Stomach (tissue), 9 donors: Measurements from ENCODE around the gene C9orf40. TPM values are rescaled to one million over a fixed set of nuclear protein-coding genes. Genes with fewer than 3 reads are reported as not detected.

Source experiments
- DNase-seq, 2 donors: peaks; one replicate each; pipeline versions ENCODE4 v3.0.0 to v3.0.0-alpha.2; 2013 to 2019
- H3K27ac ChIP-seq, 5 donors: fragments of 200-600 bp in 4 of 5; sonication (generic) in 4 of 5; one replicate each; pipeline ENCODE4 v1.5.1; 2013 to 2019; ENCODE audit warnings: mild to moderate bottlenecking in 1 of 5, moderate library complexity in 1 of 5
- H3K27me3 ChIP-seq, 3 donors: fragments of 200-600 bp; sonication (generic); one replicate each; pipeline ENCODE4 v1.5.1; 2017 to 2019; ENCODE audit warnings: mixed run types in 1 of 3
- H3K36me3 ChIP-seq, 4 donors: fragments of 200-600 bp; sonication (generic); 1 replicate in 3 of 4; 2 replicates in 1 of 4; pipeline ENCODE4 v1.5.1; 2016 to 2019
- H3K4me1 ChIP-seq, 4 donors: fragments of 200-600 bp; sonication (generic); one replicate each; pipeline ENCODE4 v1.5.1; 2016 to 2019
- H3K4me3 ChIP-seq, 4 donors: fragments of 200-600 bp; sonication (generic) in 3 of 4; one replicate each; pipeline ENCODE4 v1.5.1; 2016 to 2019; ENCODE audit warnings: mild to moderate bottlenecking in 1 of 4
- H3K9me3 ChIP-seq, 4 donors: fragments of 200-600 bp; sonication (generic); one replicate each; pipeline ENCODE4 v1.5.1; 2016 to 2019
- EP300 ChIP-seq: sonication (generic); formaldehyde crosslinking; IDR thresholded peaks from one replicate; pipeline ENCODE4 v1.6.1; 2017; ENCODE audit warnings: antibody characterized with exemption
- POLR2A ChIP-seq, 4 donors: fragments of 450-650 bp; IDR thresholded peaks; one replicate each; pipeline ENCODE4 v1.6.1; 2016; ENCODE audit warnings: antibody characterized with exemption in 4 of 4, control low read depth in 2 of 4, mild to moderate bottlenecking in 1 of 4, moderate library complexity in 1 of 4
- POLR2AphosphoS5 ChIP-seq, 3 donors: sonication (generic); formaldehyde crosslinking; IDR thresholded peaks; one replicate each; pipeline ENCODE4 v1.6.1; 2016; ENCODE audit warnings: antibody characterized with exemption in 3 of 3
- WGBS, 5 donors: extraction: QIAGEN DNeasy Blood & Tissue Kit in 3 of 5; methylation state at CpG; one replicate each; pipeline versions ENCODE4 v1.1.5 to v1.1.7; 2013 to 2018; 5-methylcytosine and 5-hydroxymethylcytosine counted together
- intact Hi-C: fragments of 100-400 bp; cut with DNase I; formaldehyde crosslinking; loops from one replicate; pipeline ENCODE4 v1.15.1; 2023; ENCODE audit warnings: low total_unique reads
- polyA plus RNA-seq, 3 donors: library from polyadenylated mRNA; stranded (reverse); fragments of 200-250 nt; gene quantifications; one replicate each; pipeline ENCODE4 v1.2.3, GENCODE V29; 2013
- total RNA-seq, 5 donors: library from RNA; depleted of rRNA; stranded (reverse); fragments of >200 nt; gene quantifications; one replicate each; pipeline versions ENCODE4 v1.1.0 to v1.2.3, GENCODE V29; 2014 to 2016
- TF ChIP-seq, protein P1 (sequence below), 7 experiments: fragments of 450-650 bp in 4 of 7; fragments of 200-600 bp in 3 of 7; sonication (generic) in 3 of 7; IDR thresholded peaks; one replicate each; pipeline ENCODE4 v1.5.1; 2016 to 2019; ENCODE audit warnings: antibody characterized with exemption in 7 of 7, control low read depth in 2 of 7, mild to moderate bottlenecking in 1 of 7
- donor health status: healthy with polysubstance abuse.
- donor health status: Bipolar disorder and iron deficiency.
- donor health status: healthy.

Gene C9orf40
- total and polyA plus RNA-seq, 8 donors, result 1.4 to 3.3 (median 2.2) TPM; not detected in 3

GRCh38 chr9:74961496-74961895, 8.8 kb upstream of the C9orf40 start:
- no peaks in the 10 kb centered on the region for H3K27me3 ChIP-seq
- H3K36me3 ChIP-seq, result peaks cover 0 to 13% (median 3%) of the 10 kb centered on the region in 4 donors
- no peaks in the 10 kb centered on the region for H3K4me1 ChIP-seq
- 84 to 100% (median 98%) methylated on average over 1 of the region's 1 CpG for WGBS, 5 donors
- intact Hi-C loops, result no loop called here
- TF ChIP-seq POLR2A (IDR thresholded peaks at IDR 0.05) (no peak), POLR2AphosphoS5 (IDR thresholded peaks at IDR 0.05) (no peak), EP300 (no peak)
- TF ChIP-seq, protein P1, sequence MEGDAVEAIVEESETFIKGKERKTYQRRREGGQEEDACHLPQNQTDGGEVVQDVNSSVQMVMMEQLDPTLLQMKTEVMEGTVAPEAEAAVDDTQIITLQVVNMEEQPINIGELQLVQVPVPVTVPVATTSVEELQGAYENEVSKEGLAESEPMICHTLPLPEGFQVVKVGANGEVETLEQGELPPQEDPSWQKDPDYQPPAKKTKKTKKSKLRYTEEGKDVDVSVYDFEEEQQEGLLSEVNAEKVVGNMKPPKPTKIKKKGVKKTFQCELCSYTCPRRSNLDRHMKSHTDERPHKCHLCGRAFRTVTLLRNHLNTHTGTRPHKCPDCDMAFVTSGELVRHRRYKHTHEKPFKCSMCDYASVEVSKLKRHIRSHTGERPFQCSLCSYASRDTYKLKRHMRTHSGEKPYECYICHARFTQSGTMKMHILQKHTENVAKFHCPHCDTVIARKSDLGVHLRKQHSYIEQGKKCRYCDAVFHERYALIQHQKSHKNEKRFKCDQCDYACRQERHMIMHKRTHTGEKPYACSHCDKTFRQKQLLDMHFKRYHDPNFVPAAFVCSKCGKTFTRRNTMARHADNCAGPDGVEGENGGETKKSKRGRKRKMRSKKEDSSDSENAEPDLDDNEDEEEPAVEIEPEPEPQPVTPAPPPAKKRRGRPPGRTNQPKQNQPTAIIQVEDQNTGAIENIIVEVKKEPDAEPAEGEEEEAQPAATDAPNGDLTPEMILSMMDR (IDR thresholded peaks at IDR 0.05), result no peak
- H3K27ac ChIP-seq, result no peak overlapping the region
- no peak for DNase-seq
- peaks cover 0 to 14% (median 7%) of the 10 kb centered on the region in 4 donors for H3K9me3 ChIP-seq
- H3K4me3 ChIP-seq, result no peak overlapping the region

- Histone ChIP-seq H3K4me3 (no peak overlapping the region), H3K27me3 (no peaks in the 10 kb centered on the region), H3K9me3 (peaks cover 0 to 14% (median 7%) of the 10 kb centered on the region in 4 donors), H3K27ac (no peak overlapping the region), H3K36me3 (peaks cover 0 to 13% (median 3%) of the 10 kb centered on the region in 4 donors), H3K4me1 (no peaks in the 10 kb centered on the region)
- intact Hi-C loops, result no loop called here
- TF ChIP-seq, protein P1 (IDR thresholded peaks at IDR 0.05), result no peak
- TF ChIP-seq EP300, result no peak
- no peak for TF ChIP-seq POLR2AphosphoS5 (IDR thresholded peaks at IDR 0.05)
- no peak for TF ChIP-seq POLR2A (IDR thresholded peaks at IDR 0.05)
- 44 to 97% (median 83%) methylated on average over 2 of the region's 2 CpGs for WGBS, 5 donors
- DNase-seq, result no peak
Measured at GRCh38 chr9:74960561-74960960, 7.8 kb upstream of the C9orf40 start.

DNA sequence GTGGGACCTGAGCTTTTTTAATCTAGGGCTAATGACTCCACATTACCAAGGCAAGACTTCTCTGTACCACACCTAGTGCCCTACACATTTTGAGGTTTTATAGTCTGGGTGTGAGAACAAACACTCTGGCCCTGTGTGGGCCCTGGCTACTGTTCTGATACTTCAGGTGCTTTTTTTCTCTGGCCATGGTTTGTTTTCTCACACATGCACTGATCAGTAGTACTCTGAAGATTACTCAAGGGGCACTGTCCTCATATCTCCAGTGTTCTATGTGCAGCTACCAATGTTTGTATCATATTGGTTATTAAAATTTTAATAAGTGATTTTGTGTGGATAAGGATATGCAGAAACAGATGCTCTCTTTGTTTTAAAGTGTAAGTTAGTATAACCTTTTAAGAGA, 5.9 kb upstream of the C9orf40 start:
- intact Hi-C loops, result no loop called here
- H3K4me1 ChIP-seq, result peaks cover 0 to 3% (median 1%) of the 10 kb centered on the region in 4 donors
- H3K27ac ChIP-seq, result no peak overlapping the region
- DNase-seq, result no peak
- no peaks in the 10 kb centered on the region for H3K27me3 ChIP-seq
- peaks cover 0 to 13% (median 3%) of the 10 kb centered on the region in 4 donors for H3K36me3 ChIP-seq
- peaks cover 0 to 14% (median 7%) of the 10 kb centered on the region in 4 donors for H3K9me3 ChIP-seq
- H3K4me3 ChIP-seq, result no peak overlapping the region
- TF ChIP-seq, protein P1 (IDR thresholded peaks at IDR 0.05), result no peak
- TF ChIP-seq POLR2A (IDR thresholded peaks at IDR 0.05) (no peak), EP300 (no peak), POLR2AphosphoS5 (IDR thresholded peaks at IDR 0.05) (no peak)

- Histone ChIP-seq H3K27ac (peak overlapping the region; percentile 91 to 98 (median 97)), H3K27me3 (no peaks in the 10 kb centered on the region), H3K9me3 (no peaks in the 10 kb centered on the region), H3K4me3 (peak overlapping the region; percentile 72 to 91 (median 78)), H3K36me3 (no peaks in the 10 kb centered on the region), H3K4me1 (peaks cover 0 to 16% (median 6%) of the 10 kb centered on the region in 4 donors)
- intact Hi-C loops, result no loop called here
- WGBS, 5 donors, result 48 to 59% (median 50%) methylated on average over 8 of the region's 8 CpGs
- TF ChIP-seq EP300 (no peak), POLR2AphosphoS5 (IDR thresholded peaks at IDR 0.05) (no peak), POLR2A (IDR thresholded peaks at IDR 0.05) (no peak)
- TF ChIP-seq, protein P1 (IDR thresholded peaks at IDR 0.05), result no peak
- peak in 1 of 2 donors; percentile 44 for DNase-seq
Measured at GRCh38 chr9:74953235-74953751, 581 bp upstream of the C9orf40 start.
